HCT116 (cell line): ENCODE data around the gene ROS1. TPM values are rescaled to one million over a fixed set of nuclear protein-coding genes. Genes with fewer than 3 reads are reported as not detected.

Experiments used
- ATAC-seq: fragments of 200-7000 bp; cut with Tn5 transposase; 2 replicates; pipeline ENCODE4 v1.9.1; 2020; ENCODE audit warnings: mild to moderate bottlenecking, moderate library complexity
- BruUV-seq: library from RNA; stranded (reverse); fragments of 400-500 nt; replicated peaks from 2 replicates; lab custom pipeline; 2021; lab: Mats Ljungman, UMichigan
- CTCF ChIA-PET: fragments of 300-600 bp; sonication (Branson Sonifier 250); formaldehyde crosslinking; loops from one replicate; lab custom pipeline; 2021; ENCODE audit warnings: antibody characterized with exemption; lab: Charles Lee
- POLR2A ChIA-PET: fragments of 300-600, 350-600 bp; sonication (Branson Sonifier 250); formaldehyde crosslinking; loops from one replicate; lab custom pipeline; 2021; ENCODE audit warnings: antibody characterized with exemption; lab: Charles Lee
- RAD21 ChIA-PET, 2 experiments: fragments of 300-600 bp; sonication (Branson Sonifier 250); formaldehyde crosslinking; loops; one replicate each; lab custom pipeline; 2023; ENCODE audit warnings: low total read pairs in 2 of 2; ENCODE audit not compliant: uncharacterized antibody in 2 of 2, unreplicated experiment in 2 of 2, low non-redundant PET in 1 of 2; lab: Charles Lee
- DNase-seq: peaks from one replicate; pipeline ENCODE4 v3.0.0-alpha.2; 2010; ENCODE audit warnings: low read depth, low spot score
- H2AFZ ChIP-seq: fragments of 200-600 bp; shearing (Covaris generic), sonication (generic); 2 replicates; pipeline ENCODE4 v1.6.1; 2017; ENCODE audit warnings: low read depth, mixed run types, mixed read lengths, antibody characterized with exemption, low read length; ENCODE audit not compliant: poor library complexity, severe bottlenecking
- H3K27ac ChIP-seq: 2 replicates; pipeline ENCODE4 v1.5.1; 2012; ENCODE audit warnings: low read depth, low read length
- H3K27me3 ChIP-seq: fragments of 200-600 bp; sonication (generic); 2 replicates; pipeline ENCODE4 v1.6.1; 2016; ENCODE audit warnings: mixed run types, low read length, mixed read lengths; ENCODE audit not compliant: insufficient read depth
- H3K36me3 ChIP-seq, 2 experiments: fragments of 200-500 bp in 1 of 2; fragments of 200-600 bp in 1 of 2; sonication (Bioruptor generic) in 1 of 2; sonication (generic) in 1 of 2; 2 replicates each; pipeline versions ENCODE4 v1.5.1 to v1.6.1; 2014 to 2016; ENCODE audit warnings: low read length in 2 of 2, inconsistent platforms in 1 of 2, mixed read lengths in 1 of 2, mixed run types in 1 of 2; ENCODE audit not compliant: insufficient read depth in 2 of 2, control insufficient read depth in 1 of 2
- H3K4me1 ChIP-seq, 2 experiments: fragments of 200-600 bp in 1 of 2; sonication (generic) in 1 of 2; 2 replicates each; pipeline versions ENCODE4 v1.5.1 to v1.6.1; 2012 to 2017; ENCODE audit warnings: low read length in 2 of 2, inconsistent platforms in 1 of 2, mild to moderate bottlenecking in 1 of 2, mixed read lengths in 1 of 2, mixed run types in 1 of 2, moderate library complexity in 1 of 2; ENCODE audit not compliant: insufficient read depth in 2 of 2, control insufficient read depth in 1 of 2
- H3K4me2 ChIP-seq: fragments of 200-600 bp; sonication (generic); 2 replicates; pipeline ENCODE4 v1.6.1; 2017; ENCODE audit warnings: mixed run types, low read length, mixed read lengths
- H3K4me3 ChIP-seq, 2 experiments: fragments of 200-600 bp in 1 of 2; sonication (generic) in 1 of 2; replicated peaks in 1 of 2; 2 replicates each; pipeline ENCODE4 v1.5.1; 2011 to 2016; ENCODE audit warnings: low read length in 2 of 2, control low read depth in 1 of 2, low read depth in 1 of 2, mild to moderate bottlenecking in 1 of 2, mixed read lengths in 1 of 2, mixed run types in 1 of 2
- H3K79me2 ChIP-seq: fragments of 200-600 bp; sonication (generic); 2 replicates; pipeline ENCODE4 v1.6.1; 2017; ENCODE audit warnings: mild to moderate bottlenecking, mixed run types, low read length, moderate library complexity, mixed read lengths; ENCODE audit not compliant: insufficient read depth
- H3K9ac ChIP-seq: fragments of 200-600 bp; sonication (generic); 2 replicates; pipeline ENCODE4 v1.6.1; 2016; ENCODE audit warnings: low read length, mixed read lengths
- H3K9me2 ChIP-seq: fragments of 200-600 bp; sonication (generic), shearing (Covaris generic); 2 replicates; pipeline ENCODE4 v1.6.1; 2017; ENCODE audit warnings: mixed run types, mild to moderate bottlenecking, moderate library complexity; ENCODE audit not compliant: insufficient read depth
- H3K9me3 ChIP-seq, 2 experiments: fragments of 200-500 bp in 1 of 2; fragments of 200-600 bp in 1 of 2; sonication (Bioruptor generic) in 1 of 2; sonication (generic) in 1 of 2; 2 replicates each; pipeline ENCODE4 v1.6.1; 2014 to 2017; ENCODE audit warnings: low read length in 2 of 2, mixed read lengths in 2 of 2, inconsistent platforms in 1 of 2, low read depth in 1 of 2, mild to moderate bottlenecking in 1 of 2, mixed run types in 1 of 2, moderate library complexity in 1 of 2; ENCODE audit not compliant: control insufficient read depth in 1 of 2, insufficient read depth in 1 of 2
- H4K20me1 ChIP-seq: fragments of 200-600 bp; sonication (generic), shearing (Covaris generic); 2 replicates; pipeline ENCODE4 v1.6.1; 2017; ENCODE audit warnings: mixed run types, mild to moderate bottlenecking, moderate library complexity; ENCODE audit not compliant: insufficient read depth
- CBX3 ChIP-seq: IDR thresholded peaks from 2 replicates; pipeline ENCODE4 v1.6.1; 2012; ENCODE audit warnings: low read depth
- CEBPB ChIP-seq: IDR thresholded peaks from 2 replicates; pipeline ENCODE4 v1.6.1; 2012; ENCODE audit warnings: low read depth
- CTCF ChIP-seq, 3 experiments: fragments of 200-600 bp in 1 of 3; sonication (generic) in 1 of 3; IDR thresholded peaks in 2 of 3; conservative IDR thresholded peaks in 1 of 3; 2 replicates each; pipeline ENCODE4 v1.5.1; 2012 to 2017; ENCODE audit warnings: low read depth in 2 of 3, low read length in 2 of 3, antibody characterized with exemption in 1 of 3, borderline replicate concordance in 1 of 3, control low read depth in 1 of 3, mild to moderate bottlenecking in 1 of 3, mixed read lengths in 1 of 3, mixed run types in 1 of 3, moderate library complexity in 1 of 3; ENCODE audit not compliant: insufficient read depth in 1 of 3
- EGR1 ChIP-seq: IDR thresholded peaks from 2 replicates; pipeline ENCODE4 v1.6.1; 2012; ENCODE audit warnings: low read depth
- ELF1 ChIP-seq: IDR thresholded peaks from 2 replicates; pipeline ENCODE4 v1.6.1; 2012; ENCODE audit warnings: low read depth, borderline replicate concordance
- EZH2 ChIP-seq: fragments of 200-600 bp; sonication (generic); IDR thresholded peaks from 2 replicates; pipeline ENCODE4 v1.6.1; 2017; ENCODE audit warnings: antibody characterized with exemption, mixed run types
- FOSL1 ChIP-seq: IDR thresholded peaks from 2 replicates; pipeline ENCODE4 v1.6.1; 2012; ENCODE audit warnings: low read depth
- JUND ChIP-seq: IDR thresholded peaks from 2 replicates; pipeline ENCODE4 v1.6.1; 2012
- MAX ChIP-seq: IDR thresholded peaks from 2 replicates; pipeline ENCODE4 v1.6.1; 2012
- POLR2AphosphoS5 ChIP-seq: IDR thresholded peaks from 2 replicates; pipeline ENCODE4 v1.6.1; 2011; ENCODE audit warnings: mild to moderate bottlenecking, low read depth, low read length, moderate library complexity
- RAD21 ChIP-seq: IDR thresholded peaks from 2 replicates; pipeline ENCODE4 v1.6.1; 2012; ENCODE audit warnings: low read depth, mild to moderate bottlenecking
- REST ChIP-seq: IDR thresholded peaks from 2 replicates; pipeline ENCODE4 v1.6.1; 2012; ENCODE audit warnings: low read depth
- SIN3A ChIP-seq: IDR thresholded peaks from 2 replicates; pipeline ENCODE4 v1.6.1; 2012; ENCODE audit warnings: low read depth
- SP1 ChIP-seq: IDR thresholded peaks from 2 replicates; pipeline ENCODE4 v1.6.1; 2012; ENCODE audit warnings: low read depth
- SRF ChIP-seq: IDR thresholded peaks from 2 replicates; pipeline ENCODE4 v1.6.1; 2012; ENCODE audit warnings: low read depth
- TCF7L2 ChIP-seq: IDR thresholded peaks from 2 replicates; pipeline ENCODE4 v1.7.0; 2011; ENCODE audit warnings: borderline replicate concordance, inconsistent platforms; ENCODE audit not compliant: insufficient read depth, insufficient read length; ENCODE audit errors: extremely low read depth
- YY1 ChIP-seq: IDR thresholded peaks from 2 replicates; pipeline ENCODE4 v1.6.1; 2011; ENCODE audit warnings: low read length, low read depth, moderate library complexity, mild to moderate bottlenecking; ENCODE audit not compliant: insufficient replicate concordance; ENCODE audit errors: extremely low read depth
- ZBTB33 ChIP-seq: IDR thresholded peaks from 2 replicates; pipeline ENCODE4 v1.6.1; 2011; ENCODE audit warnings: mild to moderate bottlenecking, low read length, moderate library complexity; ENCODE audit not compliant: insufficient replicate concordance; ENCODE audit errors: extremely low read depth
- ZFX ChIP-seq: fragments of 450-650 bp; IDR thresholded peaks from 2 replicates; pipeline ENCODE4 v1.6.1; 2017
- ZNF274 ChIP-seq: fragments of 200-500 bp; sonication (Bioruptor generic); IDR thresholded peaks from 2 replicates; pipeline ENCODE4 v1.6.1; 2014; ENCODE audit warnings: mild to moderate bottlenecking, low read depth, low read length, inconsistent platforms
- intact Hi-C: fragments of 100-400 bp; cut with micrococcal nuclease; formaldehyde crosslinking; loops from 2 replicates; pipeline ENCODE4 v1.10.0; 2022
- total RNA-seq: library from RNA; stranded (reverse); gene quantifications from one replicate; pipeline ENCODE4 v1.2.1, GENCODE V29; 2021; ENCODE audit not compliant: unreplicated experiment

The ROS1 gene
- total RNA-seq, 1 experiment from 2014 or later: not detected

GRCh38 chr6:117265410-117266256, 160.1 kb downstream of the ROS1 start, which contains the start of gene VGLL2:
Gene VGLL2, plus strand, starts transcription at chr6:117265558. Its CDS starts 206 bp downstream, at chr6:117265764.
- Histone ChIP-seq H3K79me2 (no peaks in the 10 kb centered on the region), H3K27me3 (peaks cover 3% of the 10 kb centered on the region; the same call in 1 of the 2 replicates), H3K4me1 (no peaks in the 10 kb centered on the region), H3K9me3 (no peaks in the 10 kb centered on the region), H3K27ac (no peak within 1 kb of the TSS), H2AFZ (no peak within 1 kb of the TSS), H3K4me2 (no peak within 1 kb of the TSS), H3K9me2 (no peaks in the 10 kb centered on the region), H3K4me3 (no peak within 1 kb of the TSS), H3K36me3 (no peaks in the 10 kb centered on the region), H4K20me1 (no peaks in the 10 kb centered on the region), H3K9ac (no peak within 1 kb of the TSS)
- no TSS peak for BruUV-seq
- POLR2A ChIA-PET: no interaction called here
- DNase-seq (no peak), ATAC-seq (no peak)
- no peak for TF ChIP-seq EZH2
- TF ChIP-seq ELF1: no peak
- TF ChIP-seq YY1: no peak
- TF ChIP-seq ZBTB33: no peak
- TF ChIP-seq ZFX: no peak
- no peak for TF ChIP-seq SP1
- no peak for TF ChIP-seq SIN3A
- no peak for TF ChIP-seq ZNF274
- TF ChIP-seq FOSL1: no peak
- TF ChIP-seq MAX: no peak
- no peak for TF ChIP-seq EGR1
- TF ChIP-seq RAD21: no peak
- no peak for TF ChIP-seq CTCF (IDR thresholded peaks at IDR 0.05 in 2 of 3, conservative IDR thresholded peaks at IDR 0.05 in 1 of 3; ENCODE audit: borderline replicate concordance in 1 of 3, insufficient read depth in 1 of 3, low read depth in 2 of 3, low read length in 2 of 3)
- TF ChIP-seq JUND: no peak
- no peak for TF ChIP-seq REST
- no peak for TF ChIP-seq CEBPB
- TF ChIP-seq POLR2AphosphoS5: no peak
- no peak for TF ChIP-seq TCF7L2
- no peak for TF ChIP-seq CBX3
- no peak for TF ChIP-seq SRF
- RAD21 ChIA-PET: no interaction called here
- intact Hi-C loops: no loop called here
- CTCF ChIA-PET: no interaction called here
